Measurements from ENCODE around the gene BIVM.

Gene BIVM

DNA sequence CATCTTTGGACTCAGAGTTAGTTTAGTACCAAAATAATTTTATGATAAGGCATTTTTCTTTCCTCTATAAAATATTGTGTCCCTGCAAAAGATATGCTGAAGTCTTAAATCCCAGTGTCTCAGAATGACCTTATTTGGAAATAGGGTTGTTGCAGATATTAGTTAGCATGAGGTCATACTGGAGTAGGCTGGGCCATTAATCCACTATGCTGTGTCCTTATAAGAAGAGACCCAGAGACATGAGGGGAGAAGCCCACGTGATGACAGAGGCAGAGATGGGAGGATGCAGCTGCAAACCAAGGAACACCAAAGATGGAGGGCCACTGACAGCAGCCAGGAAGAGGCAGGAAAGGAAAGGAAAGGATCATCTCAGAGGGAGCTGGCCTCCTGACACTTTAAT, 6.5 kb upstream of the BIVM start:
- DNase-seq, result no peak

DNA sequence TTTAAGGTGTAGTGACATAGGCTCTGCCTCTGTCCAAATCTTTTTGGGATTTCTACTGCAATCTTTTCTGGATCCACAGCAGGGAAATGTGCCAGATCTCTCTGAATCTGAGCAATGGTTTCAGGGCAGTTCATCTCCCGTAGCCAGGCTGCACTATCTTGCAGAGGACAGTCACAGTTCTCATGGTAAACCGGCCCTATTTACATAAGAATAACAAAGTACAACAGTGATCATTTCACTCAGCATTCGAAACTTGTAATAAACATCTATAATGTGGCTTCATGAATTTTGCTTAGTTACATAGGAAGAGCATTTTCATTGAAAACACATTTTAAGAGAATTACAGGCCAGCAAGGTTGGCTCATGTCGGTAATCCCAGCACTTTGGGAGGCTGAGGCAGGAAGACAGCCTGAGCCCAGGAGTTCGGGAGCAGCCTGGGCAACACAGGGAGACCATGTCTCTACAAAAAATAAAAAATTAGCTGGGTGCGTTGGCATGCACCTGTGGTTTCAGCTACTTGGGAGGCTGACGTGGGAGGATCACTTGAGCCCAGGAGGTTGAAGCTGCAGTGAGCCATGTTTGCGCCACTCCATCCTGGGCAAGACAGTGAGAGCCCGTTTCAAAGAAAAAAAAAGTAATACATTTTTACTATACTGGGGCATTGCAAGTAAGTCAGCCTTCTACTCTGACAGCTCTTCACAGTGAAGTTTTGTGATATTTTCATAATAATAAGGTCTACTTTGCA, 5.1 kb upstream of the BIVM start:
- DNase-seq, result no peak

DNA sequence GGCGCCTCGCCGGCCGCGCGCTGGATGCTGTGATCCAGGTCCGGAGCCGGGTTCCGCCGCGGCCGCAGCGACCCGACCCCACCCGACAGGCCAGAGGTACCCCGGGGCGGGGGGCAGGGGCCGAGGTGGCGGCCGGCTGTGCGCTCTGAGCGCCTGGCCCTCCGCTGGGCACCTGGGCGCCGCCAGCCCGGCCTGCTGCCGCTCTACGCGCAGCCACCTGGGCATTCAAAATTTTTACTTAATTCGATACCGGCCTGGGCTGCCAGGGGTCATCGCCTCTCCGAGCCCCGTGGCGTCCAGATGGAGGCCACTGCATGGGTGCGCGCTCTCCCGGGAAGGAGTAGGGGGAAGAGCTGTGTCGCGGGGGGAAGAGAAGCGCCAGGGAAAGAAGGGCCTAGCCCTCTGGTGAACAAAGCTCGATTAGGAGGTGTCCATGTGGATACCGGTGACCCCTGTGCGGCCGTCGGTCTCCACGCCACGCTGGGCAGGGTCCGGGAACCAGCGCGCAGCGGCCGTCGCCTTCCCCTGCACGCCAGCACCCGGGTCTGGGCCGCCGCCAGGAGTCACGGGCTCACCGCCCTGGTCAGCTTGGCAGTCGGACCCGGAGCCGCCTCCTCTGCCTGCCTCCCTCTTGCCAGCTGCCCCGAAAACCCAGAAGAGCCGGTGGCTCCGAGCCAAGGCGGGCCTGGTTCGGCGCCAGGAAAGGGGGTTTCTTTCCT, 666 bp downstream of the BIVM start:
- peak; percentile 1 to 3 for DNase-seq

DNA sequence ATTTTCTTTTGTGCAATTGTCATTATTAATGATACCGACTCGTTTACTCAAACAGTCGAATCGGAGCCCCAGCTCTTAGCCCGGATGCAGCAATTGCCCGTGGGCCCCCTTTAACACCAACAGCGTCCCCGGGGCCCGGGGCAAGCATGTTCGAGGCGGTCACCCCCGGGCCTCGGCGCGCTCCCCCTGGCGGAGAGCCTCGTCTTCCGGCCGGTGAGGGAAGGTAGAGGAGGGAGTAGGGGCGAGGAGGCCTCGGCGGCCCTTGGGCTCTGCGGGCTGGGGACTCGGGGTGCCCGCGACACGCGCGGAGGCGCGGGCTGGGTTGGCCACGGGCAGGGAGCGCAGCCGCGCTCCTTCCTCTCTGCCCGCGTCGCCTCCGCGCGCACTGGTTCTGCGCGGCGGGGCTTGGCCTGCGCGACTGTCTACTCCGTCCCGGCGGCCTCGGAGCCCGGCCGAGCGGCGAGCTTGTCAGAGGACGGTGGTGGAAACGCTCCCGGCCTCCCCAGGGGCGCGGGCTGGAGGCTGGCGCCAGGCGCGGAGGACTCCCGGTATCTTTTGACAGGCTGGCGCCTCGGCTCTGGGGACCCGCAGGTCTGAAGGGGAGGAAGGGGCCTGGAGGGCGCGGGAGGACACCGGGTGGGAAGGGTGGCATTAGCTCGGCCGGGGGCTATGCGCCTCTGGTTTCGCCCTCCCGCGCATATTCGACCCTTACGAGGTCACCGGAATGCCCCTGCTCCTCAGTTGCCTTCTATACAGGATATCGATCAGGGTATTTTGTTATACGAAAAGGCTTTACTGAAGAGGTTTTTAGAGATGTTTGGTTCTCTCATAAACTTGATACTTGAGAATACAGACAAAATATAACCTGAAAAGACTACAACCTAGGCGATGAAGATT, 1.5 kb downstream of the BIVM start:
- peak; percentile 76 to 80 for DNase-seq

DNA sequence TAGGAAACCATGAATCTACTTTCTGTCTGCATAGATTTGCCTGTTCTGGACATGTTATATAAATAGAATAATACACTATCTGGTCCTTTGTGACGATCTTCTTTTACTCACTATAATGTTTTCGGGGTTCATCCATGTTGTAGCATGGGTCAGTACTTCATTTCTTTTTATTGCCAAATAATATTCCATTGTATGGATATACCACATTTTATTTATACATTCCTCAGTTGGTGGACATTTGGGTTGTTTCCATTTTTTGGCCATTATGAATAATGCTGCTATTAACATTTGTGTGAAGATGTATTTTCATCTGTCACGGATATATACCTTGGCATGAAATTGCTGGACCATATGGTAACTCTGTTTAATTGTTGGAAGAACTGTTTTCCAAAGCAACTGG, 6.8 kb downstream of the BIVM start:
- DNase-seq, result no peak

DNA sequence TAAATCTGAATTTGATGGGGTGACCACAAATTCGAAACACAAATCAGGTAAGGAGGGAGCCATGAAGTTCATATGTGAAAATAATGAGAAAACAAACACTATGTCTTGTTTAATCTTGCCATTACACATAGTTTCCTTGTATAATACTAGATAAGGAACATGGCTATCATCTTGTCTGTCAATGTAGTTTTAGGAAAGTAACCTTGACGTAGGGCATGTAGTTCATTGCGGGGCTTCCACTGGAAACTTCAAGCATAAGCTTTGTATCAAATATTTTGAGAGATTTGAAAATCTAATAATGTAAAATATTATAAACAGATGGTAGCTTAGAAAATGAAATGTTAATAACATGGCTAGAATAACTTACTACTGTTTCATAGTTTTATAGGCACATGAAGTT, 8.8 kb downstream of the BIVM start:
- no peak for DNase-seq

DNA sequence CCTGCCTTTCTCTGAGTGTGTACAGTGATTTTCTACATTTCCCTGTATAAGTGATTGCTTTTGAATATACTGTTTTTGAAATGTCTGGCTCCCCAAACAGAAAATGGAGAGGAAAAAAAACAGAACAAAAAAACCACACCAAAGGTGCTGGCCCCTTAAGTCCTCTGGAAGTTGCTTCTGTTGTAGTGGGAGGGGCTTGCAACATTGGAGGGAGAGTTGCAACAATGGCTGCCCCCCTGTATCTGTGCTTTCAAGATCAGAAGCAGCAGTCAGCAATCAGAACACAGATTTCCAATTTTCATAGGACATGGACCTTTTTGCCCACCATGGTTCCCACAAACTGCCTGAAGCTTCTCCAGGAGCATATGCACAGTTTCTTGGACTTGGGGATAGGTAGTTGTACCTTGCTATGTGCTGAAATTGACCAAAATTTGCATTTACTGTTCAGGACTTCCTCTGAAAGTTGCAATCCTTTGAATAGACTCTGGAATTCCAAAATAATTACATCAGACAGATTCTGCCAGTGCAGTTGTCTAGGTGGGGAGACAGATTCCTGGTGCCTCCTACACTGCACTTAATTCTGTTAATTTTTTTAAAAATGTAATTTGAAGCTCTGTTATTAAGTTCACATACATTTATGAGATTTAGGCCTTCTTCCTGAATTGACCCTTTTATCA, 13.8 kb downstream of the BIVM start:
- DNase-seq, result no peak

DNA sequence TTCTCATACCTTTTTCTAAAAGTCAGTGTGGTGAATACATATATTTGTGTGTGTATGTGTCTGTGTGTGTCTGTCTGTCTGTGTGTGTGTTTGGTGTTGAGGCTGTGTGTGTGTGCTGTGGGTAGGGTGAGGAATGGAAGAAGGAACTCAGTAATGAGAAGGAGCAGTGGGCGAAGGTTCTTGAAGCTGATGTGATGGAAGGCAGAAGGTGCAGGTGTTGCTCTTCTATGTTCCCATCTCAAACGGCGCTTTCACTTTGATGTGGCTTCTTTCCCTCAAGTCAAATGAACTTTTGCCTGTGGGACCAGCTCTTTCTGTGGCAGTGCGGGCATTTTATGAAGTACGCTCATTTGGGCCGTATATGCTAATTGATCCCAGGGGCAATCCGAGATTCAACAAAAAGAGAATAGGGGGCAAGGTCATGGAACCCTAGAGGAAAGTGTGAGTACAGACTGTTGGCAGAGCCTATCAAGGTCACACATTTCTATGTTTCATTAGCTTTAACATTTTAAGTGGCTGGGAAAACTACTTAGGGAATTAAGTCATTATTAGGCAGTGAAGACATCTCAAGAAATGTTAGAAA, 15.2 kb downstream of the BIVM start:
- DNase-seq, result no peak

DNA sequence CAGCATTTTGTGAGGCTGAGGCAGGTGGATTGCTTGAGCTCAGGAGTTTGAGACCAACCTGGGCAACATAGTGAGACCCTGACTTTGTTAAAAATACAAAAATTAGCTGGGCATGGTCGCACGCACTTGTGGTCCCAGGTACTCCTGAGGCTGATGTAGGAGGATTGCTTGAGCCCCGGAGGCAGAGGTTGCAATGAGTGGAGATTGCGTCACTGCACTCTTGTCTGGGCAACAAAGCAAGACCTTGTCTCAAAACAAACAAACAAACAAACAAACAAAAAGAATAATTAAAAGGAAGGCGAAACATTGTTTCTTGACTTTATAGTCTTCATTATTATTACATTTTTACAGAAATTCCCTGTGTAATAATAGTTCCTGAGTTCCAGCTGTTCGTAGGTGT, 15.9 kb downstream of the BIVM start:
- no peak for DNase-seq

DNA sequence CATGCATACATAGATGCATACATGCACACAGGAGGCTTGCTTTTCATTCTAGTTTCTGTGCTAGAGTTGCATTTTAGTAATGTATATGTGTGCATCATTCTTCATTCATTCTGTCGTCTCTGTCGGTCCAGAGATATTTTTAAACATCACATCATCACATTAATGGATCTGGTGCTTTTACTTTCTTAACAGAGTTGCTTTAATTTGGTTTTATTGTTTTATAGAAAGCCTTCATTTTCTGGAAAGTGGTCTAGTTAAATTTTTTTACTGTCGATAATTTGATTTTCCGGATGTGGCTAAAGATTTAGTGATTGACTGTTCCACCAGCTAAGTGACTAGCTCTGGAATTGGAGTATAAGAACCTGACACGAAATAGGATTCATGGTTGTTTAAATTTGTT, 16.9 kb downstream of the BIVM start:
- no peak for DNase-seq

DNA sequence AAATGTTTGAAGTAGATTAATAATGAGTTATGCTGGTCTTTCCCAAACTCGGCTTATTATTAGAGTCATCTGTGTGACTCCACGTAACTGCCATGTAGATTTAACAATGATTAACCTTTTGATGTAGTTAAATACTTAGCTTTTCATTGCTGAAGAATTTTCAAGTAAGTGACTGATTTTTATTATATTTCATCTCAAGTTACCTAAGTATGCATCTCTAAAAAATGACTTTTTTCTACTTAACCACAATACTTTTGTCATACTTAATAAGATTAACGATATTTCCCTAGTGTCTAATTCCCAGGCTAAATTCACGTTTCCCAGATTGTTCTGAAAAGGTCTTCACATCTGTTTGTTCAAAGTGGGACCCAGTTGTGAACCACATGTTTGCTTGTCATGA, 17.8 kb downstream of the BIVM start:
- DNase-seq, result no peak

DNA sequence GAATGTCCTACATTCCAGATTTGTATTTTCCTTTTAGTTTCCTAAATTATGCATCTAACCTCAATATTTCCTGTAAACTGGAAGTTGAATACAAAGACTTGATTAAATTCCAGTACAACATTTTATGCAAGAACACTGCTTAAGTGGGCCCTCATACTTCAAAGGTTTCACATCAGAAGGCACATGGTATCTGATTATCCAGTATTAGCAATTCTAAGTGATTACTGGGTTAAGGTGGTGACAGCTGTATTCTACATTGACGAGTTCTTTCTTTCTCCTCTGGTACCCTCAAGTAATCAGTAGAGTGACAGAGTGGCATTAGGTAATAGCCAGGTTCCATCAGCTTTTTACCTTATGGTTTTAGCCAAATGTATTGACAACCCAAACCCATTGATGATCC, 18.3 kb downstream of the BIVM start:
- no peak for DNase-seq

DNA sequence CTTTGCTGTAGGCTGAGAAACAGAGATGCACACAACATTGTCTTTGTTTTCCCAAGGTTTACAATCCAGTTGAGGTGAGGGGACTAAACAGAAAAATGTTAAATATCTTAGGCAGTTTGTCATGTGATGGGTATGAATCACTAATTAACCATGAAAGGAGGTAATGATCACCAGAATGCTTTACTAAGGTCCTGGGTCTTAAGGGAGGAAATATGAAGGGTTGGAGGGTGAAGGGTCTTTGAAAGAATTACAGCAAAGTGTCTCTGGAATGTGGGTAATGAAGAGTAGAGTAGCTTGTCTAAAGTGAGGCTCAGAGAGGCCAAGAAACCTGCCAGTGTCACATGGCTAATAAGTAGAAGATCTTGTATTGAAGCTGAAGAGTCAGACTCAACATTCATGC, 19.0 kb downstream of the BIVM start:
- no peak for DNase-seq

DNA sequence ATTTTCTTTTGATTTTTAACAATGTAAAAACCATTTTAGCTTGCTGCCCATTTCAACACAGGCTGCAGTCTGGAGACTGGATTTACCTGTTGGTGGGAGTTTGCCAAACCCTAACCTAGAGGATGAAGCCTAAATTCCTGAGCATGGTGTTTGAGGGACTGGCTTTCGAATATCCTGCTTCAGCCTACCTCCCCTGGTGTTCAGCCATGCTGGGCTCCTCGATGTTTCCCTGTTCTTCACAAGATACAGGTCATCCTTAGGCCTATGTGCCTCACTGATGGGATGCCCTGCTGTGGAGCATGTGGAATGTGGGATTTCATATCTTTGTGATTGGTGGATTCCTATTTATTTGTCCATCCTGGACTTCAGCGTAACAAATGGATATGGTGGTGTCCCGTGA, 26.5 kb downstream of the BIVM start:
- DNase-seq, result no peak

DNA sequence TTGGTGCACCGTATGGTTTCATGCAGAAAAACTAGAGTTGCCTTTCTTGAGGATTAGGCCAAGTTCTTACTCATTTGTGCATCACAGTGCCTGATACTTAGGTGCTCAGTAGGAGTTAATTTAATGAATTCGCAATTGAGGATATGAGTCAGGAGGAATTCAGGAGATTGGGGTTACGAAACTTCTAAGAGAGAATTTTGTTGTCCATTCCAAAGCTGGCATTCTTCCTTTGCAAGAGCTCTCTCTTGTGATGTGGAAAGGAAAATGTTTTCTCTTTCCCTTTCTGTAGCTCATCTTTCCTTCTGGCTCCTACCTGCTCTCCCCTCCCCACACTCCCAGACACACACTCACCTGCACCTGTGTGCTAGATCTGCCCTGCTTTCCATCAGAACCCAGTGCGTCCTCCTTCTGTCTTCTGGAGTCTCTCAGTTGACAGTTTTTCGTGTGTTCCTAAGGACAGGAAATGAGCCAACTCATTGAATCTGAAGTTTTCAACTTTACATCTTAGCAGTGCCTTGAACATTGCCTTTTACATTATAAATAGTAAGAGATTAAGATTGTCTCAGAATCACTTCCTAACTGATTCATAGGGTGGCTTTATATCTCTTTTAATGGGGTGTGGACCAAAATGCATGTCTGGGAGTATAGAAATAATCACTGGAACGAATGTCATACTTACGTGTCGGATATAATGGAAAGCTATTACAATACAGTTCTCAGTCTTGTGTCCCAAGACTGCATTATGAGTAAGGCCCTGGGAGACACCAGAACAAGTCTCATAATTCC, 27.2 kb downstream of the BIVM start:
- DNase-seq, result no peak

DNA sequence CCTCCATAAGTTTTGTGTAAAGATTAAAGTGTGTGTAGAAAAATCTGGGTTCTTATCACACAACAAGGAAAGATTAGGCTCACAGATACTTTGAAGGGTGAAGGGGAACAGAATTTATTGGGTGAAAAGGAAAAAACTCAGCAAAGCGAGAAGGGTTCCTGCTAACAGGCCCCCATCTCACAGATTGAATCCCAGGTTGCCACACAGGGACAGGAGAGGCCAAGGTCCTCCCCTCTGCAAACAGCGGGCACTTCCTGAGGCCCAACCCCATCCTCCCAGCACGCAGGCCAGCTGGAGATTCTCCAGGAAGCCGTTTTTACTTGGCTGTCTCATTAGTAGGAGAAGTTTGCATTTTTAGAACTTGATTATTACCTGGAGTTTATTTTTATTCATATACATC, 31.7 kb downstream of the BIVM start:
- DNase-seq, result no peak

DNA sequence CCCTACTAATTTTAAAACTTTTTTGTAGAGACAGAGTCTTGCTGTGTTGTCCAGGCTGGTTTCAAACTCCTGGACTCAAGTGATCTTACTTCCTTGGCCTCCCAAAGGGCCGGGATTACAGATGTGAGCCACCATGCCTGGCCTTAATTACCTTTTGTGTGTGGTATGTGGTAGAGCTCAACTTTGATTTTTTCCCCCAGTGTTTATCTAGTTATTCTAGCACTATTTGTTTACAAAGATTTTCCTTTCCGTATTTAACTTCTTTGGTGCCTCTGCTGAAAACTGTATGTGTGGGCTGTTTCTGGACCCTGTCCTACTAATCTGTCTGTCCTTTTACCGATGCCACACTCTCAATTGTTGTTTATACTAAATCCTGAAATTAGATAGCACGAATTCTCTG, 37.6 kb downstream of the BIVM start:
- DNase-seq, result no peak

DNA sequence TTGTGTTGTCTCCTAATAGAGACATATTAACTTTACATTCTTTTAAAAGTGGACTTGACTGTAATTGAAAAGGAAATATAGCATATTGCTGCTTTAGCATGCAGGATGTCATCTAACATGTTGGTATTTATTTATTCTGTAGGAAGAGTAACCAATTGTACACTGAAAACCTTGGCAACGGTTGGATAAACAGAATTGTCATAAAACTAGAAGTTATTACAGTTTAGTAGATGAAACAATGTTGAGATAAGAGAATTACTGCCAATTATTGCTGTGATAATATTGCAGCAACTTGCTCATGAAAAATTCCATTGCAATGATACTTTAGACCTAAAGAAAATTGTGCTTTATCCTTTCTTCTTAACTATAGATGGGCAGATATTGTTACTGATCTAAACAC, 39.4 kb downstream of the BIVM start:
- DNase-seq, result no peak

DNA sequence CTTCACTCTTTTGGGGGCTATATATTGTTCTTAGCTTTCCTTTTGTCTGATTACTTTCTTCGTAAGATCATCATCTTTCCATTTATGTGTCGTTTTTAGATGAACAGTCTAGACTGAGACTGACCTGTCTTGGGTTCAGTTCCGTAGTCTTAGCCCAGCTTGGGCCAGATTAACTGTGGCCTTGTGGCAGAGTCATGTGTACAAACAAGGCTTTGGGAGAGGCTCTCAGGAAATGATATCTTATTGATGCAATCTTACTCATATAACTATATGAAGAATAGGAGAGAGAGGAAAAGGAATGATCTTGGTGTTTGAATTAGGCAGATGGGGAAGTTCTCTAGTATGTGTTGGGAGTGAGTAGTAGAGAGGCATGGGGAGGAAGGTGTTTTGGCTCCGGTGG, 40.1 kb downstream of the BIVM start:
- DNase-seq, result no peak

DNA sequence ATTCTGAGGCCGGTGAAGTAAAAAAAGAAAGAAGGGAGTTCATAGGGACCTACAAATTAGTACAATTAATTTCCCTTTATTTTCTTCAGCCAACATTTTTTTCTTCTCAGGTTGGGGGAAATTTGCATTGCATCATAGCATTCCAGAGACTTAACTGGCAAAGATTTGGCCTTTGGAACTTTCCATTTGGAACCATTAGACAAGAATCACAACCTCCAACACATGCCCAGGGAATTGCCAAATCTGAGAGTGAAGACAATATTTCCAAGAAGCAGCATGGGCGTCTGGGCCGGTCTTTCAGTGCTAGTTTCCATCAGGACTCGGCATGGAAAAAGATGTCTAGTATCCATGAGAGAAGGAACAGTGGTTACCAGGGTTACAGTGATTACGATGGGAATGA, 40.5 kb downstream of the BIVM start:
- DNase-seq, result no peak

DNA sequence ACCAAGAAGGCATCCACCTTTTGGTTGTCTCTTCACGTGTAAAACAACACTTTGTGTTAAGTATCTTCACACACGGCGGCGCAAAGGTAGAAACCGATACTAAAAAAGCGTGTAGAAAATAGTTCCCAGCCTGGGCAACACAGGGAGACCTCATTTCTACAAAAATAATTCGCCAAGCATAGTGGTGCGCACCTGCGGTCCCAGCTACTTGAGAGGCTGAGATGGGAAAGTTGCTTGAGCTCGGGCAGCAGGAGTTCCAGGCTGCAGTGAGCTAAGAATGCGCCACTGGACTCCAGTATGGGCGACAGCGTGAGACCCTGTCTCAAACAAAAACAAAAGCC, 46.3 kb downstream of the BIVM start:
- DNase-seq, result no peak

DNA sequence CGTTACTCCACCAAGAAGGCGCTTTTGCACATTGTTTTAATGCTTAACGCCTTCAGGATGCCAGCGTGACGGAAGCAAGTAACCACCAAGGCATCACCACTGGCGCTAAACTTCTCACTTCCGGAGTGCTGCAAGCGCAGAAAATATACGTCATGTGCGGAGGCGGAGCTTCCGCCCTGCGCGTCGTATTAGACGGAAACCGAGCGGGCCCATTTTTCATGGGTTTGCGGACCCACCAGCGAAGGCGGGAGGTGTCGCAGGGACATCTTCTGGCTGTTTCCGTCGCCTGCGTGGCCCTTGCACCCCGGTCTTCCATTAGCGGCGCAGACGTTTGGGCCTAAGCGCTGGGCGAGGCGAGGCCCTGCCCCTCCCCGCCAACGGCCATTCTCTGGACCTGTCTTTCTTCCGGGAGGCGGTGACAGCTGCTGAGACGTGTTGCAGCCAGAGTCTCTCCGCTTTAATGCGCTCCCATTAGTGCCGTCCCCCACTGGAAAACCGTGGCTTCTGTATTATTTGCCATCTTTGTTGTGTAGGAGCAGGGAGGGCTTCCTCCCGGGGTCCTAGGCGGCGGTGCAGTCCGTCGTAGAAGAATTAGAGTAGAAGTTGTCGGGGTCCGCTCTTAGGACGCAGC, 46.8 kb downstream of the BIVM start, which contains the start of gene ERCC5:
ERCC5 (plus strand) TSS at position 403 of the 631 bp plus-strand sequence. CDS start 235 bp downstream, outside the sequence.
- DNase-seq, result peak; percentile 93 to 96
